GM06990 (cell line): ENCODE data around the gene TLCD5.

ENCODE experiments used
- DNase-seq: peaks from one replicate; pipeline ENCODE4 v3.0.0-alpha.2; 2011; ENCODE audit not compliant: insufficient read length; ENCODE audit errors: extremely low read depth
- H3K27me3 ChIP-seq: replicated peaks from 2 replicates; pipeline ENCODE4 v1.6.0; 2011; ENCODE audit warnings: low read length; ENCODE audit not compliant: control insufficient read depth, insufficient read depth
- H3K36me3 ChIP-seq: 2 replicates; pipeline ENCODE4 v1.5.1; 2011; ENCODE audit warnings: low read length; ENCODE audit not compliant: control insufficient read depth, insufficient read depth
- H3K4me3 ChIP-seq: replicated peaks from 2 replicates; pipeline ENCODE4 v1.5.1; 2011; ENCODE audit warnings: low read depth, mild to moderate bottlenecking, control low read depth, low read length
- TF ChIP-seq, protein P1 (sequence below): IDR thresholded peaks from 2 replicates; pipeline ENCODE4 v1.5.1; 2011; ENCODE audit warnings: low read length, control low read depth, mild to moderate bottlenecking, inconsistent platforms; ENCODE audit not compliant: insufficient read depth, poor library complexity, severe bottlenecking

The TLCD5 gene

DNA sequence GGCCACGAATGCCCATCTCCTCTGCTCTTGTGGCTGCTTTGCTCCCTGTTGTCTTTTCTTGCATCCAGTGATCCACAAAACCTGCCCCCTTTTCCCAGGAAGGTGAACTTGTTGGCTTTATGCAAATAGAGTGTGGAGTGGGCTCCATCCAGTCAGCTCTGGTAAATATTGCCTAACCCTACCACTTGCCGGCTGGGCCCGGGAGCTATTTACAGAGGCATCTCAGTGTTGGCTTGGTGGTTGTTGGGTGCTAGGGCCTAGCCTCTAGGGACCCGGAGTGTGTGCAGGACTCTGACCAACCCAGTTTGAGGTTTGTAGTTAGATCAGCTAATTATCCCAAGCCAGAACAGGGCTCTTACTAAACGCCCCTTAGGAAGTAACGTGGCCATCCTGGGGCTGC, 40.8 kb upstream of the TLCD5 start:
- no peak for DNase-seq
- H3K36me3 ChIP-seq, result no peaks in the 10 kb centered on the region
- H3K4me3 ChIP-seq, result no peak overlapping the region
- H3K27me3 ChIP-seq, result peaks cover 2% of the 10 kb centered on the region; the same call in 1 of the 2 replicates
- TF ChIP-seq, protein P1, sequence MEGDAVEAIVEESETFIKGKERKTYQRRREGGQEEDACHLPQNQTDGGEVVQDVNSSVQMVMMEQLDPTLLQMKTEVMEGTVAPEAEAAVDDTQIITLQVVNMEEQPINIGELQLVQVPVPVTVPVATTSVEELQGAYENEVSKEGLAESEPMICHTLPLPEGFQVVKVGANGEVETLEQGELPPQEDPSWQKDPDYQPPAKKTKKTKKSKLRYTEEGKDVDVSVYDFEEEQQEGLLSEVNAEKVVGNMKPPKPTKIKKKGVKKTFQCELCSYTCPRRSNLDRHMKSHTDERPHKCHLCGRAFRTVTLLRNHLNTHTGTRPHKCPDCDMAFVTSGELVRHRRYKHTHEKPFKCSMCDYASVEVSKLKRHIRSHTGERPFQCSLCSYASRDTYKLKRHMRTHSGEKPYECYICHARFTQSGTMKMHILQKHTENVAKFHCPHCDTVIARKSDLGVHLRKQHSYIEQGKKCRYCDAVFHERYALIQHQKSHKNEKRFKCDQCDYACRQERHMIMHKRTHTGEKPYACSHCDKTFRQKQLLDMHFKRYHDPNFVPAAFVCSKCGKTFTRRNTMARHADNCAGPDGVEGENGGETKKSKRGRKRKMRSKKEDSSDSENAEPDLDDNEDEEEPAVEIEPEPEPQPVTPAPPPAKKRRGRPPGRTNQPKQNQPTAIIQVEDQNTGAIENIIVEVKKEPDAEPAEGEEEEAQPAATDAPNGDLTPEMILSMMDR, result no peak

DNA sequence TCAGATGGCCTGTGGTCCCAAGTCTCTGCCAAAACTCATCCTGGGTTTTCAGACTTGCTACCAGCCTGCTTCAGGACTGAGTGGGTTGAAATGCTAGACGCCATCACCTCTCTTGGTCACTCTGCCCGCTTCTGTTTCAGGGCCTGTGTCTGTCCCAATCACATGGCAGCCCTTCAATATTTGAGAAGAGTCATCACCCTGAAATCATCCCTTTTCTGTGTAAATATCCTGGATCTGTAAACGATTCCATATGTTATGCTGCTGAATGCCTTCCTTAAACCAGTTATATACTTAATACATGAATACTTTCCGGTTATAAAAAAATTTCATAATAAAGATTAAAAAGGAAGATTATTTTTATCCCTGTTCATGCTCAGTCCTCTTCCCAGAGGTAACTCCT, 39.8 kb upstream of the TLCD5 start:
- no peak overlapping the region for H3K4me3 ChIP-seq
- TF ChIP-seq, protein P1, result no peak
- no peak for DNase-seq
- peaks cover 2% of the 10 kb centered on the region; the same call in 1 of the 2 replicates for H3K27me3 ChIP-seq
- no peaks in the 10 kb centered on the region for H3K36me3 ChIP-seq

DNA sequence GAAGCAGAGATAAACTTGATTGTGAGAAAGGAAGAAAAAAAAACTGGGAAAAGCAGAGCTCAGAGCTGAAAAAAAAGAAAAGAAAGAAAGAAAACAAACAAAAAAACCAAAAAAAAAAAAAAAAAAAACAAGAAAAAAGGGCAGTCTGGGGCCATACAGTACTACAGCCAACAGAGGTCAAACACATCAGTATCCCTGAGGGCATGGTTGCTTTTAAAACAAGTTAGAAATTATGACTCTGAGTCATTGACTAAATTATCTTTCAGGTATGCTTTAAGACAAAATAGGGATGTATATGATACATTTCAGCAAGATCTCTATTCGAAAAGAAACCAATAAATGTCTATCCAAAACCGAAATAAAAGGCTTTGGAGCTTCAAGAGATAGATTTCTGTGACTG, 37.1 kb upstream of the TLCD5 start:
- no peak for DNase-seq
- TF ChIP-seq, protein P1, result no peak
- Histone ChIP-seq H3K4me3 (no peak overlapping the region), H3K36me3 (no peaks in the 10 kb centered on the region), H3K27me3 (peaks cover under 1% of the 10 kb centered on the region; the same call in 1 of the 2 replicates)

DNA sequence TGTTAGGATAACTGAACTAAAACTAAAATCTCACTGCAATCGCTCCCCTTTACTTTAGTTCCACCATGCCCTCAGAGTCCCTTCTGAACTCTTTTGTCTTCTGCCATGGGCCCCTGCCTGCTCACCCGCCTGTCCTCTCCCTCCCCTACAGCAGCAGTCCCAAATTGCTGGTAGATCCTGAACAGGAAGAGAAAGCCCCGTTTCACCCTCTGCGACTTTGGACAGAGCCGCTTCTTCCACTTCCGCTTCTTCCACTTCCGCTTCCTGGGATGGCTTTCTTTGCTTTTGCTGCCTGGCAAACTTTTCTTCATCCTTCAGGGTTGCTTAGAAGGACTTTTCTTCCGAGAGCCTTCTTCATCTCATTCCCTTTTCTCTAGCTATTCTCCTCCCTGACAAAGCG, 35.7 kb upstream of the TLCD5 start:
- TF ChIP-seq, protein P1, result no peak
- no peaks in the 10 kb centered on the region; the same call in 1 of the 2 replicates for H3K27me3 ChIP-seq
- DNase-seq, result no peak
- H3K36me3 ChIP-seq, result no peaks in the 10 kb centered on the region
- no peak overlapping the region for H3K4me3 ChIP-seq

DNA sequence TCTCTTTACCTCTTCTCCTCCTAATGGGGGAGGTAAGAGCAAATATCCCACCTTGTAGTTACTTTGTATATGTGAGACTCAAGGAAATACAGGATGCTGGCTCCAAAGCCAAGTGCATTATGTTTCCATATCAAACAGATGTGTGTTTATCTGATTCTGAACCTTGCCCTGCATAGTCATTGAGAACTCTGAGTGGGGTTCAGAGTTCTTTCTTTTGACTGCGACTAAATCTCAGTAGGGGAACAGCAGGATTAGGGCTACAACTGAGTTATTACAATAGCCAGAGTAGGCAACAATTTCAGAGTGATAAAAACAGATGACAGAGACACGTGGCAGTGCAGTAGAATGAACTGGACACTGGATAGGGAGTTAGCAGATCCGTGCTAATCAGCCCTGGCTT, 34.1 kb upstream of the TLCD5 start:
- TF ChIP-seq, protein P1, result no peak
- Histone ChIP-seq H3K36me3 (no peaks in the 10 kb centered on the region), H3K27me3 (no peaks in the 10 kb centered on the region; the same call in 1 of the 2 replicates), H3K4me3 (no peak overlapping the region)
- no peak for DNase-seq
